A549 (cell line): ENCODE results near the gene TOM1L2. TPM values are rescaled to one million over a fixed set of nuclear protein-coding genes. Genes with fewer than 3 reads are reported as not detected.

Source experiments
- ATAC-seq, 2 experiments: fragments of 200-7000 bp in 1 of 2; fragments of >200 bp in 1 of 2; cut with Nextera tagmentation in 1 of 2; cut with Tn5 transposase in 1 of 2; 3 replicates each; pipeline versions ENCODE4 v1.8.0 to v1.9.1; 2018 to 2020; ENCODE audit warnings: mild to moderate bottlenecking in 1 of 2, moderate library complexity in 1 of 2
- CTCF ChIA-PET: fragments of 300-600 bp; sonication (Branson Sonifier 250); formaldehyde crosslinking; extraction: SDS; loops from one replicate; lab custom pipeline; 2021; ENCODE audit warnings: antibody characterized with exemption, inconsistent platforms; lab: Yijun Ruan, JAX
- POLR2A ChIA-PET: fragments of 350-600 bp; formaldehyde crosslinking; extraction: SDS; loops from one replicate; lab custom pipeline; 2021; ENCODE audit warnings: antibody characterized with exemption, inconsistent platforms; lab: Yijun Ruan, JAX
- DNase-seq, 2 experiments: peaks; one replicate each; pipeline versions ENCODE4 v3.0.0 to v3.0.0-alpha.2; 2011 to 2016; ENCODE audit warnings: low read depth in 1 of 2, low spot score in 1 of 2
- FAIRE-seq: peaks from 2 replicates; lab custom pipeline; 2011; peaks lifted over from hg19 to GRCh38; lab: Jason Lieb, UNC
- H3K27ac ChIP-seq, 2 experiments: fragments of >200 bp; sonication (Bioruptor Twin); formaldehyde crosslinking; 3 replicates each; pipeline ENCODE4 v1.5.1; 2016 to 2017
- H3K4me1 ChIP-seq: fragments of >200 bp; sonication (Bioruptor Twin); formaldehyde crosslinking; 3 replicates; pipeline ENCODE4 v1.6.1; 2016
- H3K4me2 ChIP-seq: fragments of >200 bp; sonication (Bioruptor Twin); formaldehyde crosslinking; 3 replicates; pipeline ENCODE4 v1.6.1; 2016
- H3K4me3 ChIP-seq: fragments of >200 bp; sonication (Bioruptor Twin); formaldehyde crosslinking; 3 replicates; pipeline ENCODE4 v1.5.1; 2016
- H3K9me3 ChIP-seq: fragments of >200 bp; sonication (Bioruptor Twin); formaldehyde crosslinking; 3 replicates; pipeline ENCODE4 v1.6.1; 2016
- ATOH8 ChIP-seq: fragments of 250-450 bp; sonication (Bioruptor Pico); IDR thresholded peaks from 2 replicates; pipeline ENCODE4 v1.5.0; 2020; ENCODE audit warnings: low read depth, mild to moderate bottlenecking, moderate library complexity
- BCL3 ChIP-seq: fragments of >200 bp; sonication (Bioruptor Twin); formaldehyde crosslinking; IDR thresholded peaks from 3 replicates; pipeline ENCODE4 v1.6.1; 2016
- BHLHE40 ChIP-seq: IDR thresholded peaks from 2 replicates; pipeline ENCODE4 v1.6.1; 2012; ENCODE audit warnings: low read depth, low read length, inconsistent platforms
- CHD2 ChIP-seq: fragments of 150-350 bp; IDR thresholded peaks from 2 replicates; pipeline ENCODE4 v1.6.1; 2014; ENCODE audit warnings: low read length; ENCODE audit not compliant: partially characterized antibody
- EHMT2 ChIP-seq: fragments of 200-600 bp; sonication (generic); IDR thresholded peaks from 2 replicates; pipeline ENCODE4 v1.6.1; 2016; ENCODE audit warnings: antibody characterized with exemption, low read depth, mild to moderate bottlenecking, moderate library complexity
- ESRRA ChIP-seq: fragments of 150-350 bp; IDR thresholded peaks from 2 replicates; pipeline ENCODE4 v1.6.1; 2014; ENCODE audit warnings: mild to moderate bottlenecking, low read length, borderline replicate concordance
- FOSB ChIP-seq: fragments of 250-450 bp; sonication (Bioruptor Pico); IDR thresholded peaks from 2 replicates; pipeline ENCODE4 v1.5.0; 2020; ENCODE audit warnings: mild to moderate bottlenecking, moderate library complexity
- GATA3 ChIP-seq: IDR thresholded peaks from 2 replicates; pipeline ENCODE4 v1.6.1; 2012; ENCODE audit warnings: borderline replicate concordance
- JUNB ChIP-seq: fragments of >200 bp; sonication (Bioruptor Twin); formaldehyde crosslinking; IDR thresholded peaks from 2 replicates; pipeline ENCODE4 v1.6.1; 2016
- KDM5A ChIP-seq: fragments of 200-600 bp; sonication (generic); IDR thresholded peaks from 2 replicates; pipeline ENCODE4 v1.6.1; 2016; ENCODE audit warnings: antibody characterized with exemption, mild to moderate bottlenecking
- MAFK ChIP-seq: fragments of 450-650 bp; IDR thresholded peaks from 2 replicates; pipeline ENCODE4 v1.6.1; 2014; ENCODE audit not compliant: partially characterized antibody
- NR3C1 ChIP-seq: fragments of >200 bp; sonication (Bioruptor Twin); formaldehyde crosslinking; IDR thresholded peaks from 3 replicates; pipeline ENCODE4 v1.6.1; 2017
- POLR2A ChIP-seq: IDR thresholded peaks from 2 replicates; pipeline ENCODE4 v1.6.1; 2012; ENCODE audit warnings: mild to moderate bottlenecking, low read length
- POLR2AphosphoS2 ChIP-seq: conservative IDR thresholded peaks from 2 replicates; pipeline ENCODE4 v1.6.1; 2012; ENCODE audit warnings: low read length, improper control_type of control experiment, inconsistent platforms
- RAD21 ChIP-seq, 2 experiments: fragments of >200 bp in 1 of 2; sonication (Bioruptor Twin) in 1 of 2; formaldehyde crosslinking in 1 of 2; IDR thresholded peaks in 1 of 2; conservative IDR thresholded peaks in 1 of 2; 2 replicates in 1 of 2; 3 replicates in 1 of 2; pipeline ENCODE4 v1.6.1; 2012 to 2018; ENCODE audit warnings: inconsistent platforms in 1 of 2
- RARB ChIP-seq: fragments of 250-450 bp; sonication (Bioruptor Pico); IDR thresholded peaks from 2 replicates; pipeline ENCODE4 v1.8.0; 2021; ENCODE audit warnings: mild to moderate bottlenecking, moderate library complexity
- RNF2 ChIP-seq: fragments of 200-600 bp; sonication (generic); IDR thresholded peaks from 2 replicates; pipeline ENCODE4 v1.6.1; 2016; ENCODE audit warnings: low read depth, mild to moderate bottlenecking, antibody characterized with exemption, moderate library complexity, borderline replicate concordance
- USF2 ChIP-seq: fragments of 450-650 bp; IDR thresholded peaks from 2 replicates; pipeline ENCODE4 v1.6.1; 2014; ENCODE audit warnings: antibody characterized with exemption
- ZC3H11A ChIP-seq: fragments of 450-650 bp; IDR thresholded peaks from 2 replicates; pipeline ENCODE4 v1.6.1; 2014; ENCODE audit warnings: antibody characterized with exemption, mild to moderate bottlenecking
- ZFP36 ChIP-seq: fragments of 450-650 bp; IDR thresholded peaks from 2 replicates; pipeline ENCODE4 v1.6.1; 2014; ENCODE audit warnings: borderline replicate concordance; ENCODE audit not compliant: partially characterized antibody
- ZNF302 ChIP-seq: fragments of 250-450 bp; sonication (Bioruptor Pico); IDR thresholded peaks from 2 replicates; pipeline ENCODE4 v1.9.0; 2021; ENCODE audit warnings: inconsistent platforms, mild to moderate bottlenecking, moderate library complexity
- WGBS: methylation state at CpG from one replicate; pipeline ENCODE4 v1.1.6; 2017; ENCODE audit errors: missing lambda C conversion rate; 5-methylcytosine and 5-hydroxymethylcytosine counted together
- polyA plus RNA-seq, 4 experiments: library from polyadenylated mRNA; depleted of rRNA in 3 of 4; stranded (reverse); fragments of >200 nt; fragmentation: RNase III in 1 of 4; extraction: RNeasy Plus Mini Kit Qiagen cat#74134 plus additional on column Dnase treatment in 1 of 4; gene quantifications; 2 replicates in 3 of 4; 3 replicates in 1 of 4; pipeline ENCODE4 v1.2.3, GENCODE V29; 2011 to 2017

Gene TOM1L2
- polyA plus RNA-seq, 2 of the 4 experiments (the other 2 are of a cell fraction): 19.2 to 24.7 TPM

- CTCF ChIA-PET: interaction anchor here (0.7 to 7.6 kb wide), 5 partner anchors 12 to 210 kb away, joined by 3 to 51 read pairs (median 6); no protein-coding TSS in a partner anchor
Measured at GRCh38 chr17:18021372-18021771, 49.2 kb upstream of the TOM1L2 start.

GRCh38 chr17:18020971-18021370, 48.8 kb upstream of the TOM1L2 start:
- WGBS: 94% methylated on average over 6 of the region's 6 CpGs
- FAIRE-seq (no peak), ATAC-seq (no peak), DNase-seq (no peak)
- peaks cover 7% of the 10 kb centered on the region; the same call in 2 of the 3 replicates for H3K4me1 ChIP-seq
- H3K4me3 ChIP-seq: no peak overlapping the region
- ChIA-PET POLR2A (no interaction called here), CTCF (interaction anchor here (0.7 to 7.6 kb wide), 10 partner anchors 13 to 351 kb away, joined by 3 to 51 read pairs (median 6); no protein-coding TSS in a partner anchor)
- no peak overlapping the region for H3K27ac ChIP-seq
- no peak for TF ChIP-seq BCL3
- TF ChIP-seq POLR2AphosphoS2: no peak
- TF ChIP-seq RAD21 (conservative IDR thresholded peaks at IDR 0.05 in 1 of 2, IDR thresholded peaks at IDR 0.05 in 1 of 2): no peak
- TF ChIP-seq NR3C1: no peak
- no peak for TF ChIP-seq FOSB (CRISPR knock-in tag)
- TF ChIP-seq EHMT2: no peak
- no peak overlapping the region for H3K4me2 ChIP-seq
- H3K9me3 ChIP-seq: no peaks in the 10 kb centered on the region

More at GRCh38 chr17:18021372-18021771, 49.2 kb upstream of the TOM1L2 start:
- WGBS: 95% methylated on average over 5 of the region's 5 CpGs
- ATAC-seq (peak in 1 of 2 experiments; percentile 29; a peak in 1 of 6 replicates), DNase-seq (peak in 1 of 2 experiments; percentile 21), FAIRE-seq (no peak)
- no peak overlapping the region for H3K4me3 ChIP-seq
- POLR2A ChIA-PET: no interaction called here
- peaks cover 11% of the 10 kb centered on the region; the same call in 2 of the 3 replicates for H3K4me1 ChIP-seq
- no peaks in the 10 kb centered on the region for H3K9me3 ChIP-seq
- H3K27ac ChIP-seq: no peak overlapping the region
- no peak for TF ChIP-seq ZNF302 (CRISPR knock-in tag)
- TF ChIP-seq USF2: peak; percentile 77
- TF ChIP-seq ATOH8 (CRISPR knock-in tag): no peak
- TF ChIP-seq RNF2: no peak
- TF ChIP-seq ESRRA: no peak
- TF ChIP-seq ZC3H11A: no peak
- TF ChIP-seq JUNB: no peak
- TF ChIP-seq RAD21 (conservative IDR thresholded peaks at IDR 0.05 in 1 of 2, IDR thresholded peaks at IDR 0.05 in 1 of 2): no peak
- H3K4me2 ChIP-seq: no peak overlapping the region

- no peaks in the 10 kb centered on the region for H3K4me1 ChIP-seq
- ChIA-PET CTCF (interaction anchor here (1.2 to 7.6 kb wide), 8 partner anchors 14 to 350 kb away, joined by 3 to 51 read pairs (median 8); no protein-coding TSS in a partner anchor), POLR2A (interaction anchor here (0.7 kb wide), 1 partner anchor 15 kb away, joined by 6 read pairs; no protein-coding TSS in a partner anchor)
- TF ChIP-seq KDM5A (no peak), GATA3 (no peak)
- H3K4me2 ChIP-seq: no peak overlapping the region
- ATAC-seq (no peak), FAIRE-seq (no peak), DNase-seq (no peak)
- H3K4me3 ChIP-seq: no peak overlapping the region
- H3K9me3 ChIP-seq: no peaks in the 10 kb centered on the region
- WGBS: 96% methylated on average over 2 of the region's 2 CpGs
- H3K27ac ChIP-seq: no peak overlapping the region
Measured at GRCh38 chr17:18019838-18020154, 47.6 kb upstream of the TOM1L2 start.

- ChIA-PET POLR2A (no interaction called here), CTCF (interaction anchor here (1.3 to 4.1 kb wide), 5 partner anchors 11 to 34 kb away, joined by 3 to 14 read pairs (median 5); no protein-coding TSS in a partner anchor)
- Histone ChIP-seq H3K27ac (no peak overlapping the region), H3K4me1 (no peaks in the 10 kb centered on the region), H3K4me2 (no peak overlapping the region), H3K4me3 (no peak overlapping the region), H3K9me3 (no peaks in the 10 kb centered on the region)
- DNase-seq (no peak), ATAC-seq (peak in 1 of 2 experiments; percentile 26; a peak in 3 of 6 replicates), FAIRE-seq (no peak)
- WGBS: 92% methylated on average over 15 of the region's 15 CpGs
- TF ChIP-seq MAFK (no peak), ZFP36 (no peak), BHLHE40 (no peak), CHD2 (no peak), RNF2 (no peak), NR3C1 (no peak), KDM5A (no peak), POLR2A (no peak), RARB (no peak)
- TF ChIP-seq, all 56 proteins: peak for 0
Measured at GRCh38 chr17:18018411-18018921, 46.3 kb upstream of the TOM1L2 start.
